ENCODE measurements around the gene TOR1AIP2.

- TF ChIP-seq CTCF (conservative IDR thresholded peaks at IDR 0.05; ENCODE audit: low read length) (no peak), EZH2phosphoT487 (IDR thresholded peaks at IDR 0.05; ENCODE audit: borderline replicate concordance, low read depth, low read length) (no peak)
These were observed 4.1 kb upstream of the TOR1AIP2 start for GRCh38 chr1:179881642-179882252.
